ENCODE results near the gene IGSF3.
"Not testable (repeated sequence)": the region's sequence is repeated elsewhere in the genome, so short reads cannot be mapped to it uniquely, and the experiment has no call there.

The IGSF3 gene

DNA sequence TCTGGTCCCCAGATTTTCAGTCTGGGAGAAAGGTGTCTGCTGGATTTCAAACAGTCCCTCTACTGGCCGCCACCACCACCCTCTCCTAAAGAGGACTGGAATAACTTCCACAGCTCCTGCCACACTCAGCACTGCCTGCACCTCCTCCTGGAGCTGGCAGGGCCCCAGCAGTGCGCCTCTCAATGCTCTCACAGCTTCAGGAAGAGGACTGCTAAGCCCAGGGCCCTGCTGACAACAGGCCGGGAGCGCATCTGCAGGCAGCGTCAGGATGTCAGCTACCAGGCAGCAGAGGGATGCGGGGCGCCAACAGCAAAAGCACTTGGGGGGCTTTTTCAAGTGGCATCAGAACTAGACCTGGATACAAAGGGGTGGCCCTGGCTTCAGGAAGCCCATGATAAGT is 40.2 kb downstream of the IGSF3 start:
- not testable (repeated sequence) for DNase-seq

GRCh38 chr1:116626915-116627314 is 40.6 kb downstream of the IGSF3 start:
- not testable (repeated sequence) for DNase-seq

DNA sequence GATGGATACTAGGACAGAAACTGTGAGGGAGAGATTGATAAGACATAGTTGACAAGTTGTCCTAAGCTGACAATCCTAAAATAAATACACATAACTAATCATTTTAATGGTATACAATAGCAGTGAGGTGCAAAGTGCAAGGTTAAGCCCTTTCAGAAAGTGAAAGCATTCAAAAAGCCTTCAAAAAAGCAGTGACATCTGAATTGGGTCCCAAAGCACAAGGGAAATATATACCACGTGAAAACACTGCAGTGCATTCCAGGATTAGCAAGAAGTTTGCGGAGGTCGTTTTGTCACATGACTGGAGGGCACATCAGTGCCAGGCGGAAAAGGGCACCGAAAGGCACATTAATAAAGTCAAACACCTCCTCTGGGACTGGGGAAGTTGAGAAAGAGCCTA is 42.4 kb downstream of the IGSF3 start:
- DNase-seq: not testable (repeated sequence)

- DNase-seq: no peak
These were observed 43.5 kb downstream of the IGSF3 start for GRCh38 chr1:116624040-116624439.

DNA sequence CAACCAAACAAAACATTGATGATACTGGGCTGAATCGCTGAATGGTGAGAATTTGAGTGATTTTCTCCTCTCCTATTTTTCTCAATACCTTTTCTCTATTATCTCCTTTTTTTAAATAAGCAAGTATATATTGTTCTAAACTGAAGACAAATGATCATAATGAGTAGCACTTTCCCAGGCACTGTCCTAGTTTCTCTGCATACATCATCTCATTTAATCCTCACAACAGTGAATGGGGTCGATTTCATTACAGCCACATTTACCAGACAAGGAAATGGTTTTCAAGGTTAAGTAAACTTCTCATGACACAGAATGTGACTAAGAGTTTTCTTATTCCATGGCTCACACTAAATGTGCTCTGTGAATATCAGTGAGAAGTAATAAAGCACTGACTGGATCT is 45.0 kb downstream of the IGSF3 start:
- DNase-seq: not testable (repeated sequence)

DNA sequence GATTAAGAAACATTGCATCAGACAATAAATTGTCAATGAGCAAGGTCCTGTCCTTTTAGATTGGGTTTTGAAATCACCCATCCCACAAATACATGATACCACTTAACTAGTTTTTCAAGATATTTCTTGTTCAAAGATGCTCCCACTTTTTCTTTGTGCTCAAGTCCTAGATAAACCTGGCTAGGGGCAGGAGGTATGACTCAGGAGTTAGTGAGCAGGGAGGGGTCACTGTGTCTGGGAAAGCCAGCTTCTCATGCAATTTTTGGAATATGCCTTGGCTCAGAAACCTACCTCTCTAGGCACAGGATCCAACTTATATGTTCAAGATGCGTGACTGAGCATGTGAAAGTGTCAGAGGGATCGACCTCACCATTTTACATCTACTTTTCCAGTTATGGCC is 45.8 kb downstream of the IGSF3 start:
- DNase-seq: not testable (repeated sequence)

- not testable (repeated sequence) for DNase-seq
These were observed 47.1 kb downstream of the IGSF3 start for GRCh38 chr1:116620392-116620791.

DNA sequence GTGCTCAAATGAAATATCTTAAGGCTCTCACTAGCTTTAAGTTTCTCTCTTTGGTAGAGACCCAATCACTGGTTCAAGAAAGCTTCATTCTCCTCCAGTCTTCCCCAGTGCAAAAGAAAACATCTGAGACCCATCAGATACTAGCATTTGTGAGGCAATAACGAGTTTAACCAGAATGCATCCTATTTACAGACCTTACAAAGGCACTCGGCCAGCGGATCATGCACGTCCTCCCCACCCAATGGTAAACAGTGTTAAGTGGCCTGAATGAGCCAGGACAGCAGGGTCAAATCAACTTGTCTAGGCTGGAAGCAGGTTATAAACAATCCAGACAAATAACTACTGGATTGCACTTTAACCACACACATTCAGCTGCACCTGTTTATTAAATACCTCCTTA is 48.4 kb downstream of the IGSF3 start:
- DNase-seq: not testable (repeated sequence)

GRCh38 chr1:116617808-116618207 is 49.7 kb downstream of the IGSF3 start:
- not testable (repeated sequence) for DNase-seq

DNA sequence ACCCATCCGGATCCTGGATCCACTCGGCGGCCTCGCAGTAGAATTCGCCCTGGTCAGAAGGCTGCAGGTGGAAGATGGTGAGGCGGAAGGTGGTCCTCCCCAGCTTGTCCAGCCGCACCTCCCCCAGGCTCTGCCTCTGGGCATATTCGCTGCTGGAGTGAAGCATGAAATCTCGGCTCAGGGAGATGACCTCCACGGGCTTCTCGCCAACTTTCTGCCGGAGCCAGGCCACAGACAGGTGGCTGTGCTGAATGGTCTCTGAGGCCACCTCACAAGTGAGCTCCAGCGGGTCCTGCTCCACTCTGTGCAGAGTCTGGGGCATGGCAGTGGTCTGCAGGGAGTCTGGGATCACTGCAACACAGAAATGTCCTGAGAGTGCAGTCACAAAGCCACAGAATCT is 53.7 kb downstream of the IGSF3 start:
- DNase-seq: not testable (repeated sequence)

DNA sequence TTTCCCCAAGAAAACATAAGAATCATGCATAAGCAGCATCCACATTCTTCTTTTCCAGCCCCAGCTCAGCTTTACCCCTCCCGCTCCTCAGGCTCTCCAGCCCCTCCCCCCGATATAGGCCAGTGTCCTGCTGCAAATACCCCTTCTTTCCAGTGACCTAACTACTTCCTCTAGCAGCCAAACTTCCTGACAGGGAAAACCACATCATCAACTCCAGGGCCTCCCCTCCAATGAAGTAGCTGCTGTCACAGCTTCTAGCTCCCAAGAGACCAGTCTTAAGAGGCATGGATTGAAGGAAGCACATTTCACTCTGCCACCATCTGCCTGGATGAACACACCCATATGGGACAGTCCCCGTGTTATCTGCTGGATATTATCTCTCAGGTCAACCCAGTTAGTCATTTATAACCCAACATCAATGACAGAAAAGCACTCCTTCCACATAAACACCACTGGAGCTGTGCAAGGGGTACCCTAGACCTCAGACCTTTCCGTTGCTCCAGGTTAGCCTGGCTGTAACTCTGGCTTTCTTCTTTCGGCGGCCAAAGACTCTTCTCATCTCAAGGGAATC is 57.6 kb downstream of the IGSF3 start:
- DNase-seq: not testable (repeated sequence)

DNA sequence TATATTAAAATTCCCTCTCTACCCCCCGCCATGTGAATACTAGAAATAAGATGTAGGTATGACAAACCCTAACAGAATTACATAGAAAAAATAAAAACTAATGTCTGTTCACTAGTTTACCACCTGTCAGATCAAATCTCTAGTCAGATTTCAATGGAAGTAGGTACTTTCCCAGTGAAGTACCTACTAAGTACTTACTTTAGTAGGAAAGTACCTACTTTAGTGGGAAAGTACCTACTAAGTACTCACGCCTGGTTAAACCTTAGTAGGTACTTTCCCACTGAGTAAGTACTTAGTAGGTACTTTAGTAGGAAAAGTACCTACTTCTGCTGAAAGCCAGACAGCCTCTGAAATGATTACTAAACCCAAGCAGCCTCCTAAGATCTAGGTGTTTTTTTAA is 58.7 kb downstream of the IGSF3 start:
- peak; percentile 34 for DNase-seq

- not testable (repeated sequence) for DNase-seq
These were observed 59.4 kb downstream of the IGSF3 start for GRCh38 chr1:116608151-116608550.

DNA sequence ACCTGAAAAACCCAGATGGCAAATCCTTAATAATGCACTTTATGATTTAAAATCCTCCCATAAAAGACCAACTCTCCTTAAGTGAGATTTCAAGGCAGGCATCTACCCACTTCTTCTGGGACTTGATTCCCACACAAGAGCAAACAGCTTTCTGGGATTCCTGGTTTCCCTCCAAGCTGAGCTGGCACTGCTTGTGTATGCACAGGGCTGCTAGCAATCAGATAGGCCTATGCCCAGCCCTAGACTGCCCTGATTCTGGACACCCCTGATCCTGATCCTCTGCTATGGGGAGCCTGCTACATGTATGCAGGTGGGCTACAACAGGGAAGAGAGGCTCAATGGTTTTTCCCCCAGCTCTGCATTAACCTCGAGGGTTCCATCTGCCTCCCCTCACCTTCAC is 60.1 kb downstream of the IGSF3 start:
- not testable (repeated sequence) for DNase-seq

DNA sequence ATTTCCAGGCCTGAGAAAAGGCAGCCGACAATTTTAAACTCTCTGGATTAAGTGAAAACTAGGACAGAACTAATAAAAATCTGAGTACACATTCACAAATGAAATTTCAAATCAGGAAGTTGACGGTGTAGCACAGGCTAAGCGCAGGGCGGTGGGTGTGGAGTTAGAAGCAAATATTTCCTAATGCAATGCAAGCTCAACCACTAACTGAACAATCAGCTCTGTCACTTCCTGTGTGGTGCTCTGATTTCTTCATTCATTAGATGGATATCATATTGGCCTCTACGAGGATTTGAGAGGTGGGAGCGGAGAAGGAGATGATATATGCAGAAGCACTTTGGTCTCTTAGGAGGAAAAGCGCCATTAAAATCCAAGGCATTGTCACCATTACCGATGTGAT is 61.5 kb downstream of the IGSF3 start:
- peak; percentile 19 for DNase-seq

- no peak for DNase-seq
These were observed 62.2 kb downstream of the IGSF3 start for GRCh38 chr1:116605315-116605714.

GRCh38 chr1:116604408-116604807 is 63.1 kb downstream of the IGSF3 start:
- not testable (repeated sequence) for DNase-seq

DNA sequence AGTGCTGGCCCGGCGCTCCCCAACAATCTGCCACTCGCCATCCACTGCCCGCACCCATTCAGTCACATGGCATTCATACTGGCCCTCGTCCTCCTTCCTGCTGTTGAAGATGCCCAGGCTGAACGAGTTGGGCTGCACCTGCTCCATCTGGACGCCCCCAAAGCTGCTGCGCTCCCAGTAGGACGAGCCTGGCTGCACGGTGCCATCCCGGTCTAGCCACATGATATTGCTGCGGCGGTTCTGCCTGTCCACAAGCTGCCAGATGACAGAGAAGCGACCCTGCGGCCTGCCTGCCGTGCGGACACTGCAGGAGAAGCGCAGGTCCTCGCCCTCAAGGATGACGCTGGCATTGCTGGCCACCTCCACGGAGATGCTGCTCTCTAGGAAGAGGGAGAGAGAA is 63.9 kb downstream of the IGSF3 start:
- not testable (repeated sequence) for DNase-seq

GRCh38 chr1:116599369-116599768 is 68.2 kb downstream of the IGSF3 start:
- DNase-seq: not testable (repeated sequence)

DNA sequence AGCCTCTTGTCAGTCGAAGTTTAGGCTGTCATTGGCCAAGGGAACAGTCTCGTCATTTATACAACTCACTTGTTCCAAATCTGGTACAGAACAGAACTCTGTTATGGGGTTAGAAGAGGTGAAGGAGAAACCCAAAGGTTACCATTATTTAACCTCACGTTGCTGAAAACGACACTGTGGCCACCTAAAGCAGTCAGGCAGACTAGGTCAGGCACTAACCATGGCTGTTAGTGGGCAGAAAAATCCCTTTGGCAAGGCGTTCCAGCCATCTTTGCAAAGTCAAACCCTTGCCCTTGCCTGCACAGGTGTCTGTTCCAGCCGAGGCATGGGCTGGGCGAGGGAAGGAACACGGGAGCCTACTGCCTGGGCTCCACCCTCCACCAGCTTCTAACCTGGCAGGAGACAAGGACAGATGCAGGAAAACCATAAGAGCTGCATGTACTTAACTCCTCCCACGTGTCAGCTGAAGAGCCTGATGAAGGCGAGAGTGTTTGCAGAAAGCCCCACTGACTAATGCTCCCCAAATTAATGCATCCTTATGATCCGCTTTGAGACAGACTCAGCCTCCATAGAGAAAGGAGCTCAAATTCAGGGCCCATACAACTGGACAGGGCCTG is 69.0 kb downstream of the IGSF3 start:
- DNase-seq: not testable (repeated sequence)

- not testable (repeated sequence) for DNase-seq
These were observed 70.1 kb downstream of the IGSF3 start for GRCh38 chr1:116597388-116597787.

DNA sequence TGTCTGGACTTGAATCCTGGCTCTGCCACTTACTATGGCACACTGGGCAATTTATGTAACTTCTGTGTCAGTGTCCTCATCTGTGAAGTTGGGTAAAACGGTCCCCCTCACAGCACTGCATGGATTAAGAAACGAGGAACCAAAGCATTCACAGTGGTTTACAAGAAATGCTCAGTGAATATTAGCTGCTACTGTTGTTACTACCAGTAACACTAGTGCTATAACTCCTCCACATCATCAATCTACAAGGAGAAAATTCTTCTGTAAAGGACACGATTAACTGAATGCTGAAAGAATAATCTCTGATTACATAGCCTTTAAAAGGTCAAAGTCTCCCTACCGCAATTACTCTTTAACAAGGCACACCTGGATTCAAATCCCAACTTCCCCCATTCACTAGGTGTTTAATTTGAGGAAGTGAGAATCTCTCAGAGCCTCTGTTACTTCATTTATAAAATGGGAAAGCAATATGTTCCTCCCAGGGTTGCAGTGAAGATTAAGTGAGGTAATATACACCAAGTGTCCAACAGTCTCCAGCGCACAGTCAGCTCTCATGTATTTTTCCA is 70.7 kb downstream of the IGSF3 start:
- not testable (repeated sequence) for DNase-seq

- peak; percentile 34 for DNase-seq
These were observed 71.4 kb downstream of the IGSF3 start for GRCh38 chr1:116595946-116596741.

Measured in CD4-positive, alpha-beta T cell treated with Interleukin-4 for 4 hours (primary cell).